OCI-LY3 (cell line): ENCODE results near the gene CDC42EP1.

Experiments used
- H2AFZ ChIP-seq: fragments of 200-600, 300-600 bp; shearing (Covaris generic); 2 replicates; pipeline ENCODE4 v1.6.0; 2014; ENCODE audit warnings: antibody characterized with exemption, low read depth, low read length
- H3K27ac ChIP-seq: fragments of 200-600, 300-600 bp; sonication (generic); 2 replicates; pipeline ENCODE4 v1.5.1; 2014; ENCODE audit warnings: mild to moderate bottlenecking, low read length, moderate library complexity, mixed read lengths
- H3K27me3 ChIP-seq: fragments of 200-600, 300-600 bp; sonication (generic); 2 replicates; pipeline ENCODE4 v1.6.1; 2014; ENCODE audit warnings: low read depth, low read length, mixed read lengths
- H3K36me3 ChIP-seq: fragments of 200-600, 300-600 bp; sonication (generic); replicated peaks from 2 replicates; pipeline ENCODE3; 2014; ENCODE audit warnings: low read depth, low read length, mixed read lengths
- H3K4me1 ChIP-seq: fragments of 300-600, 200-600 bp; sonication (generic); 2 replicates; pipeline ENCODE4 v1.6.1; 2014; ENCODE audit warnings: low read length, mixed read lengths
- H3K4me2 ChIP-seq: fragments of 200-600, 300-600 bp; sonication (generic); 2 replicates; pipeline ENCODE4 v1.6.1; 2014; ENCODE audit warnings: low read length, mixed read lengths
- H3K4me3 ChIP-seq: fragments of 300-600, 200-600 bp; sonication (generic); 2 replicates; pipeline ENCODE4 v1.5.1; 2014; ENCODE audit warnings: antibody characterized with exemption, mild to moderate bottlenecking, low read length, moderate library complexity
- H3K79me2 ChIP-seq: fragments of 300-600, 200-600 bp; shearing (Covaris generic); 2 replicates; pipeline ENCODE4 v1.6.1; 2014; ENCODE audit warnings: mild to moderate bottlenecking, low read length, mixed read lengths
- H3K9ac ChIP-seq: fragments of 300-600, 200-600 bp; shearing (Covaris generic); 2 replicates; pipeline ENCODE4 v1.6.0; 2014; ENCODE audit warnings: mild to moderate bottlenecking, low read length, moderate library complexity
- H3K9me3 ChIP-seq: fragments of 200-600, 300-600 bp; shearing (Covaris generic); 2 replicates; pipeline ENCODE4 v1.6.1; 2014; ENCODE audit warnings: low read length, mixed read lengths; ENCODE audit not compliant: insufficient read depth
- H4K20me1 ChIP-seq: fragments of 200-600, 300-600 bp; sonication (generic); 2 replicates; pipeline ENCODE4 v1.6.1; 2016; ENCODE audit warnings: low read length, mixed read lengths; ENCODE audit not compliant: insufficient read depth
- CTCF ChIP-seq: fragments of 200-600, 300-600 bp; sonication (generic); IDR thresholded peaks from 2 replicates; pipeline ENCODE4 v1.5.1; 2014; ENCODE audit warnings: antibody characterized with exemption, low read length, low read depth
- EZH2phosphoT487 ChIP-seq: fragments of 200-600 bp; shearing (Covaris generic); IDR thresholded peaks from 2 replicates; pipeline ENCODE4 v1.6.1; 2018; ENCODE audit warnings: antibody characterized with exemption, mixed run types, low read depth

The CDC42EP1 gene

GRCh38 chr22:37578002-37578401 is 17.7 kb downstream of the CDC42EP1 start:
- Histone ChIP-seq H3K79me2 (no peaks in the 10 kb centered on the region), H2AFZ (no peak overlapping the region; the same call in 1 of the 2 replicates), H3K27me3 (peaks cover 28% of the 10 kb centered on the region), H3K4me2 (no peak overlapping the region), H3K4me3 (no peak overlapping the region), H3K9me3 (no peaks in the 10 kb centered on the region), H3K36me3 (no peaks in the 10 kb centered on the region), H3K4me1 (peaks cover 18% of the 10 kb centered on the region), H4K20me1 (no peaks in the 10 kb centered on the region), H3K9ac (no peak overlapping the region), H3K27ac (no peak overlapping the region)
- TF ChIP-seq EZH2phosphoT487 (no peak), CTCF (no peak)

GRCh38 chr22:37581504-37581903 is 21.2 kb downstream of the CDC42EP1 start:
- no peaks in the 10 kb centered on the region for H4K20me1 ChIP-seq
- no peak overlapping the region for H2AFZ ChIP-seq
- H3K4me2 ChIP-seq: no peak overlapping the region
- H3K27me3 ChIP-seq: peaks cover 28% of the 10 kb centered on the region
- no peaks in the 10 kb centered on the region for H3K9me3 ChIP-seq
- no peak overlapping the region for H3K27ac ChIP-seq
- no peaks in the 10 kb centered on the region for H3K79me2 ChIP-seq
- H3K36me3 ChIP-seq: no peaks in the 10 kb centered on the region
- TF ChIP-seq CTCF (no peak), EZH2phosphoT487 (no peak)
- no peak overlapping the region for H3K4me3 ChIP-seq
- H3K9ac ChIP-seq: no peak overlapping the region
- peaks cover 18% of the 10 kb centered on the region for H3K4me1 ChIP-seq

- H3K4me2 ChIP-seq: no peak overlapping the region
- no peak for TF ChIP-seq EZH2phosphoT487
- no peak for TF ChIP-seq CTCF
- no peak overlapping the region for H3K4me3 ChIP-seq
- H3K79me2 ChIP-seq: no peaks in the 10 kb centered on the region
- no peaks in the 10 kb centered on the region for H4K20me1 ChIP-seq
- peaks cover 28% of the 10 kb centered on the region for H3K27me3 ChIP-seq
- no peaks in the 10 kb centered on the region for H3K9me3 ChIP-seq
- peaks cover 18% of the 10 kb centered on the region for H3K4me1 ChIP-seq
- no peak overlapping the region for H3K9ac ChIP-seq
- H2AFZ ChIP-seq: no peak overlapping the region
- H3K27ac ChIP-seq: no peak overlapping the region
- no peaks in the 10 kb centered on the region for H3K36me3 ChIP-seq
Observed at GRCh38 chr22:37582526-37582925, 22.2 kb downstream of the CDC42EP1 start.

GRCh38 chr22:37588546-37589215 is 28.4 kb downstream of the CDC42EP1 start:
- peak overlapping the region; percentile 12; the same call in 1 of the 2 replicates for H3K27ac ChIP-seq
- peak overlapping the region; percentile 38; the same call in 1 of the 2 replicates for H3K4me2 ChIP-seq
- H2AFZ ChIP-seq: no peak overlapping the region
- H3K9me3 ChIP-seq: no peaks in the 10 kb centered on the region
- no peaks in the 10 kb centered on the region for H4K20me1 ChIP-seq
- no peak overlapping the region for H3K9ac ChIP-seq
- no peaks in the 10 kb centered on the region for H3K36me3 ChIP-seq
- TF ChIP-seq CTCF: no peak
- no peak for TF ChIP-seq EZH2phosphoT487
- H3K27me3 ChIP-seq: no peaks in the 10 kb centered on the region
- peaks cover 40% of the 10 kb centered on the region for H3K4me1 ChIP-seq
- no peaks in the 10 kb centered on the region for H3K79me2 ChIP-seq
- H3K4me3 ChIP-seq: no peak overlapping the region
